Hepatocyte (in vitro differentiated cells): ENCODE results near the gene ABCC9. TPM values are rescaled to one million over a fixed set of nuclear protein-coding genes. Genes with fewer than 3 reads are reported as not detected.

ENCODE experiments used
- DNase-seq: peaks from one replicate; pipeline ENCODE4 v3.0.0-alpha.2; 2016; ENCODE audit warnings: low spot score
- H2AFZ ChIP-seq: fragments of 200-600 bp; sonication (generic); 2 replicates; pipeline ENCODE4 v1.6.0; 2016; ENCODE audit warnings: antibody characterized with exemption, mild to moderate bottlenecking
- H3K27ac ChIP-seq: fragments of 200-600 bp; sonication (generic); 2 replicates; pipeline ENCODE4 v1.5.1; 2016; ENCODE audit warnings: mild to moderate bottlenecking
- H3K27me3 ChIP-seq: fragments of 200-600 bp; sonication (generic); 2 replicates; pipeline ENCODE4 v1.6.1; 2016
- H3K36me3 ChIP-seq: fragments of 200-600 bp; sonication (generic); replicated peaks from 2 replicates; pipeline ENCODE4 v1.5.1; 2016; ENCODE audit warnings: low read depth; ENCODE audit not compliant: insufficient read depth
- H3K4me1 ChIP-seq: fragments of 200-600 bp; sonication (generic); 2 replicates; pipeline ENCODE4 v1.5.1; 2016; ENCODE audit warnings: mild to moderate bottlenecking, moderate library complexity; ENCODE audit not compliant: insufficient read depth
- H3K4me2 ChIP-seq: fragments of 200-600 bp; sonication (generic); 2 replicates; pipeline ENCODE4 v1.6.0; 2016
- H3K4me3 ChIP-seq: fragments of 200-600 bp; sonication (generic); 2 replicates; pipeline ENCODE4 v1.5.1; 2016; ENCODE audit warnings: mild to moderate bottlenecking
- H3K79me2 ChIP-seq: fragments of 200-600 bp; sonication (generic); 2 replicates; pipeline ENCODE4 v1.6.0; 2017; ENCODE audit warnings: mild to moderate bottlenecking
- H3K9me2 ChIP-seq: fragments of 200-600 bp; sonication (generic); replicated peaks from 2 replicates; pipeline ENCODE4 v1.6.0; 2017; ENCODE audit warnings: mild to moderate bottlenecking; ENCODE audit not compliant: insufficient read depth
- H3K9me3 ChIP-seq: fragments of 200-600 bp; sonication (generic); 2 replicates; pipeline ENCODE4 v1.5.1; 2016; ENCODE audit warnings: low read depth, mild to moderate bottlenecking
- H4K20me1 ChIP-seq: fragments of 200-600 bp; sonication (generic); 2 replicates; pipeline ENCODE4 v1.6.0; 2016; ENCODE audit warnings: mild to moderate bottlenecking; ENCODE audit not compliant: insufficient read depth, poor library complexity, severe bottlenecking
- CTCF ChIP-seq: fragments of 200-600 bp; sonication (generic); IDR thresholded peaks from 2 replicates; pipeline ENCODE4 v1.5.1; 2016; ENCODE audit warnings: antibody characterized with exemption, mild to moderate bottlenecking; ENCODE audit not compliant: poor library complexity
- EZH2 ChIP-seq: fragments of 200-600 bp; sonication (generic); IDR thresholded peaks from 2 replicates; pipeline ENCODE4 v1.6.1; 2016; ENCODE audit warnings: antibody characterized with exemption, mild to moderate bottlenecking, borderline replicate concordance
- EZH2phosphoT487 ChIP-seq: fragments of 200-600 bp; sonication (generic); IDR thresholded peaks from one replicate; pipeline ENCODE4 v1.6.1; 2018; ENCODE audit warnings: antibody characterized with exemption, mild to moderate bottlenecking, low read depth, moderate library complexity; ENCODE audit not compliant: unreplicated experiment, severe bottlenecking
- WGBS: methylation state at CpG from one replicate; pipeline ENCODE4 v1.1.6; 2016; ENCODE audit warnings: low lambda C conversion rate; ENCODE audit errors: missing lambda C conversion rate; 5-methylcytosine and 5-hydroxymethylcytosine counted together
- polyA plus RNA-seq: library from polyadenylated mRNA; unstranded; fragments of >200 nt; fragmentation: Nextera tagmentation; extraction: Ambion mirVana; gene quantifications from 2 replicates; pipeline ENCODE4 v1.2.1, GENCODE V29; 2016
- total RNA-seq: library from RNA; depleted of rRNA; stranded (reverse); fragments of >200 nt; gene quantifications from 2 replicates; pipeline ENCODE4 v1.2.3, GENCODE V29; 2014

ABCC9 gene
- total and polyA plus RNA-seq, 2 experiments from 2014 or later: 0.68 to 10.0 TPM

- Histone ChIP-seq H2AFZ (peak overlapping the region; percentile 83), H3K4me1 (peaks cover 3% of the 10 kb centered on the region), H3K36me3 (no peaks in the 10 kb centered on the region), H3K27ac (peak overlapping the region; percentile 36), H3K9me2 (no peaks in the 10 kb centered on the region), H3K79me2 (no peaks in the 10 kb centered on the region), H3K4me2 (peak overlapping the region; percentile 90), H4K20me1 (no peaks in the 10 kb centered on the region), H3K4me3 (peak overlapping the region; percentile 86), H3K9me3 (no peaks in the 10 kb centered on the region), H3K27me3 (peaks cover 5% of the 10 kb centered on the region)
- 23% methylated on average over 10 of the region's 10 CpGs for WGBS
- DNase-seq: no peak
- TF ChIP-seq EZH2phosphoT487 (no peak), CTCF (no peak), EZH2 (no peak)
Observed at GRCh38 chr12:21773806-21774205, 167.4 kb downstream of the ABCC9 start.

- peak overlapping the region; percentile 90 for H3K4me2 ChIP-seq
Observed at GRCh38 chr12:21773263-21773741, 167.9 kb downstream of the ABCC9 start.

DNA sequence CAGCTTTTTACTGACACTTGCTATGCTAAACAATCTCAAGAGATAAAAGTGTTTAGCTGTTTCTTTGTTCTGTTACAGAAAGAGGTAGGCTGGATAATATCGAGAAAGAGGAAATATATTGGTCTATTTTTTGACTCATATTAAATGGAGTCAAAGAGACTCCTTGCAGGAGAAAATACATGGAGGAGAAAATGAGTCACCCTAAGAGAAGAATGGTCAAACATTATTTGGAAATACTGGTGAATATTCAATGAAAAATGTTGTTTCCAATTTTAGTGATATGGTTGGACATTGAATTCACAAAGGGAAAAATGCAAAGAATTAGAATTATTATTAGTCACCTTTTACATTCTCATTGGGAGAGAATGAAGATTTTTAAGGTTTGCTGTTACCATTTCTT, 169.9 kb downstream of the ABCC9 start:
- peak overlapping the region; percentile 90 for H3K4me2 ChIP-seq
- H3K79me2 ChIP-seq: no peaks in the 10 kb centered on the region
- DNase-seq: no peak
- peaks cover 3% of the 10 kb centered on the region for H3K4me1 ChIP-seq
- WGBS: 87% methylated on average over 1 of the region's 1 CpG
- no peaks in the 10 kb centered on the region for H3K9me3 ChIP-seq
- TF ChIP-seq EZH2 (no peak), EZH2phosphoT487 (no peak), CTCF (no peak)
- H3K27ac ChIP-seq: no peak overlapping the region
- no peaks in the 10 kb centered on the region for H4K20me1 ChIP-seq
- H3K36me3 ChIP-seq: no peaks in the 10 kb centered on the region
- peaks cover 5% of the 10 kb centered on the region for H3K27me3 ChIP-seq
- no peaks in the 10 kb centered on the region for H3K9me2 ChIP-seq
- no peak overlapping the region for H3K4me3 ChIP-seq
- H2AFZ ChIP-seq: no peak overlapping the region

More at GRCh38 chr12:21773263-21773741, 167.9 kb downstream of the ABCC9 start:
- H3K27me3 ChIP-seq: peaks cover 5% of the 10 kb centered on the region
- peak; percentile 76 for DNase-seq
- H2AFZ ChIP-seq: peak overlapping the region; percentile 83
- peak overlapping the region; percentile 36 for H3K27ac ChIP-seq
- H3K79me2 ChIP-seq: no peaks in the 10 kb centered on the region
- H3K4me1 ChIP-seq: peaks cover 3% of the 10 kb centered on the region
- 18% methylated on average over 23 of the region's 23 CpGs for WGBS
- TF ChIP-seq EZH2 (no peak), CTCF (peak; percentile 54), EZH2phosphoT487 (no peak)
- no peaks in the 10 kb centered on the region for H4K20me1 ChIP-seq
- peak overlapping the region; percentile 86 for H3K4me3 ChIP-seq
- no peaks in the 10 kb centered on the region for H3K9me3 ChIP-seq
- H3K9me2 ChIP-seq: no peaks in the 10 kb centered on the region
- H3K36me3 ChIP-seq: no peaks in the 10 kb centered on the region

- TF ChIP-seq CTCF: no peak
- no peak for TF ChIP-seq EZH2
- no peaks in the 10 kb centered on the region for H3K36me3 ChIP-seq
- no peaks in the 10 kb centered on the region for H4K20me1 ChIP-seq
- WGBS: 66% methylated on average over 2 of the region's 2 CpGs
- H3K9me3 ChIP-seq: no peaks in the 10 kb centered on the region
- H3K4me2 ChIP-seq: no peak overlapping the region
- no peaks in the 10 kb centered on the region for H3K79me2 ChIP-seq
- peaks cover 3% of the 10 kb centered on the region for H3K4me1 ChIP-seq
- DNase-seq: no peak
- no peak overlapping the region for H3K4me3 ChIP-seq
- peaks cover 5% of the 10 kb centered on the region for H3K27me3 ChIP-seq
- H2AFZ ChIP-seq: no peak overlapping the region
- no peaks in the 10 kb centered on the region for H3K9me2 ChIP-seq
- no peak overlapping the region for H3K27ac ChIP-seq
Observed at GRCh38 chr12:21769307-21769706, 171.9 kb downstream of the ABCC9 start.
